GM15510 (cell line): ENCODE data around the gene OR52L1.

Experiments
- POLR2A ChIP-seq: IDR thresholded peaks from 3 replicates; pipeline ENCODE4 v1.6.1; 2011; ENCODE audit warnings: borderline replicate concordance; ENCODE audit not compliant: insufficient read length; ENCODE audit errors: extremely low read depth

OR52L1 gene

DNA sequence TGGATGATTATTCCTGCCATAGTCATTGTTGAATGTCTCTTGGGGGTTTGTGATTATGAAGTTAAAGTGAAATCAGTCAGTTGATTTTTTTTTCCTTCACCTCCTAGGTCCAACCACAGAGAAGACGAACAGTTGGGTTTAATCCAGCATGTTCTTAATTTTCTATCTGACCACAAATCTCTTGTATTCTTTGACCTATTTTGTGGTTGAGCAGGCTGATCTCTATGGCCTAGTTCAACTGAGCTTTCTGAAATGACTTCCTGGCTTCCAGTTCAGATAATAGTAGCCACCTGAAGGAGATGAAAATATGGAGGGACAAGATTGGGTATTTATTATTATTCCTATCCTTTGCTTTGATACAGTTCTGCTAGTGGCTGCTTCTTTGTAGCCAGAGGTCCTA, 13.3 kb downstream of the OR52L1 start:
- TF ChIP-seq POLR2A, result no peak

DNA sequence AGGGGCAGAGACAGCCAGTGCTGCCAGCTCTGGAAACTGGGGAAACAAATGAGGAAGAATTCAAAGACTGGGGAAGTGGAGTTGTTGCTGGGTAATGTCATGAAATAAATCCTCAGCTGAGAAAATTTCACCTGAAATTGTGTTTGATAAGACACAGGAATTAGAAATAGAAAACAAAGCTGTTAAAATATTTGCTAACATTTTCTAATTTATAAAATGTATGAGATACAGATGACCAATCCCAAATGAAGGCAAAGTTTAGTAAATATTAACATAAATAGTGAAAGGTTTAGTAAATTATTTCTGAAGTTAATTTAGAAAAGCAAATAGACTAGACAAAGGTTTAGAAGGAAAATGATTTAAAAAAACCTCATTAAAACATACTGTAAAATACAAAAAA, 18.4 kb downstream of the OR52L1 start, which contains the start of gene OR56A5:
OR56A5 (minus strand) TSS at position 101 of the 400 bp plus-strand sequence; CDS start at position 101, 0 bp downstream.
- no peak for TF ChIP-seq POLR2A

DNA sequence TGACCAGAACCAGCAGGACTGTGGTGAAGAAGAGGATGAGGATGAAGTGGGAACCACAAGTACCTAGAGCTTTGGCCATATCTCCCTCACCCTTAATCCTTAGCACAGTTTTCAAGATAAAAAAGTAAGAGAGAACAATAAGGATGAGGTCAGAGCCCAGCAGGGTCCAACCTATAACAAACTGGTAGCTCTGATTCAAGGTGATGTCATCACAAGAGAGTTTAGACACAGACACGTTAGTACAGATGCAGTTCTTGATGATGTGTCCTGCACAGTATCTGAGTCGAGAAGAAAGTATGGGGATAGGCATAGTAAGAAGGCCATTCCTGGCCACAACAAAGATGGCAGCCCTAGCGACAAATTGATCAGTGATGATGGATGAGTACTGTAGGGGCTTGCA, 19.1 kb downstream of the OR52L1 start:
- no peak for TF ChIP-seq POLR2A

DNA sequence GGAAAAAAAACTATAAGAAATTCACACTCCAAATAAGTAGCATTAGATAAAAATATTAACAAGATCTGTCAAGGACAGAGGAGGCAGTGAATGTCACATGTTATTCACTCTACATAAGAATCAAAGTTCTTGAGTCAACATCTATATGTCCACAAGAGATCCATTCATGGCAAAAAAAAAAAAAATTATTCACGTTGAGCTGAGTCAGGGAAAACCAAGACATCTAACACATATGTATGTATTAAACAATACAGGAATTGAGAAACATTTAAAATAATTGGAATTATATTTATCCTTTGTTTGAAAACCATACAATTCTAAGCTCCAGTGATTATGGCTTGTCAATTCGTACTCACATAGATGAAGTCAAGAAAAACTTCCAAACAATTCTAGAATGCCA, 19.8 kb downstream of the OR52L1 start:
- TF ChIP-seq POLR2A, result no peak

DNA sequence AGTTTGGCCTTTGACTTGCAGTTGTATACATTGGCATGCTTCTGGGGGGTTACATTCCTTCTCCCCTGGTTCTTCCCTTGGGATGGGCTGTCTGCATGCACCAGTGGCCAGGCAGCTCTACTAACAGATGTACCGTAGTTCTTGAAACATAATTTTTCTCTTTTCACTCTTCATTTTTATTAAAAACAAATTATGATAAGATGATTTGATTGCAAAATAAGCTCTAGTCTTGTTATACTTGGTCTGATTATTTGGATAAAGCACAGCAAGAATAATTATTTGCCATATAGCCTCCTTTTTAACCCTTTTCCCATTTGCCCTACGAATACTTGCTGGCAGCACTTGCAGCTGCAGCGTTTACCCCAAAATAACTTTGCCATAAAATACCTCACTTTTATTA, 31.2 kb downstream of the OR52L1 start:
- TF ChIP-seq POLR2A, result no peak

DNA sequence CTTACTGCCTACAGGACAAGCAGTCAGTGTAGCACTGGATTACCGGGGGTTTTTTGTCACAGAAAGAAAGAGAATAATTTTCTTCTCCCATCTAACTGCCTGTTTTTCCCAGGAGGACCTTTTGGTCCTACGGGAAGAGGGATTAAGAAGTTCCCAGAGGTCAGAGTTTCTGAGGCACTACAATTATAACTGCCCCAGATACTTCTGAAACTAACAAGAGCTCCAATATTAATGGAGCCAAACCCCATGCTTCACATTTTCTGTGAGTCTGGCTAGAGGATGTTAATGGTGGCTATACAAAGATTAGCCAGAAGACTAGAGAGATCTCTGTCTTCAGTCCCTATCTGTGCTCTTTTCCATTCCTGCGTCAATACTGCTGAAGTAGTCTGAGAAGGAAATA, 44.8 kb downstream of the OR52L1 start, which contains the start of gene OR56A3:
OR56A3 (plus strand) TSS at position 301 of the 400 bp plus-strand sequence. CDS start 5,096 bp downstream, outside the sequence.
- TF ChIP-seq POLR2A, result no peak

DNA sequence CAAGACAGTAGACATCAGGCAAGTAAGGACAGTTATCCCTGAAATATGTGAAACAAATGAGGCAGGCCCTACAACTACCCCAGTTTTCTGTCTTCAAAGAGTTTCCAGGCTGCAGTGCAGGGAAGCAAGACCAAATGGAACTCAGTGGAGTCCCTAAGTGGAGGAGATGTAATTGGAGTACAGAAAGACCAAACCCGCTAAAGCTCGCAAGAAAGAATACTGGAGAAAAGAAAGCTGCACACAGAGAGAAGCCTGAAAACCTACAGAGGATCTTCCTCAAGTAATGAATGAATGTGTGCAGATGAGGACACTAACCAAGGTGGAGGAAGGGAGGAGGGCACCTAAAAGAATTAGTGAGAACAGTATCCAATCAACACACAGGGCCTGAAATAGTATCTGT, 46.0 kb downstream of the OR52L1 start:
- TF ChIP-seq POLR2A, result no peak

DNA sequence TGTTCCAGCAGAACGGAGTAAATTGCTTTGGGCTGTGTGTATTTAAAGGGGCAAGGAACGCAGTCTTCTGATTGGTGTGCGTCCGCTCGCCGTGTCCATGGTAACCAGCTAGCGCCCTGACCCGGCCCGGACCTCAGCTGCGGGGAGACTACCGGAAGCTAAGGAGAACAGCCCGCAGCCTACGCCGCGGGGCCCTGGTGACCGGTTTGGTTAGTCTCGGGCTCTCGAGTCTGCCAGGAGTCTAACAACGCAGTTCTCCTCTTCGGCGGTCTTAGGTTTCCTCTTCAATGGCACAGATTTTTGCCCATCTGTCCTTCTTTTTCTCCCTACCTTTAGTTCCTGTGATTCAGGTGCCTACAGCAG, 48.2 kb downstream of the OR52L1 start:
- no peak for TF ChIP-seq POLR2A

DNA sequence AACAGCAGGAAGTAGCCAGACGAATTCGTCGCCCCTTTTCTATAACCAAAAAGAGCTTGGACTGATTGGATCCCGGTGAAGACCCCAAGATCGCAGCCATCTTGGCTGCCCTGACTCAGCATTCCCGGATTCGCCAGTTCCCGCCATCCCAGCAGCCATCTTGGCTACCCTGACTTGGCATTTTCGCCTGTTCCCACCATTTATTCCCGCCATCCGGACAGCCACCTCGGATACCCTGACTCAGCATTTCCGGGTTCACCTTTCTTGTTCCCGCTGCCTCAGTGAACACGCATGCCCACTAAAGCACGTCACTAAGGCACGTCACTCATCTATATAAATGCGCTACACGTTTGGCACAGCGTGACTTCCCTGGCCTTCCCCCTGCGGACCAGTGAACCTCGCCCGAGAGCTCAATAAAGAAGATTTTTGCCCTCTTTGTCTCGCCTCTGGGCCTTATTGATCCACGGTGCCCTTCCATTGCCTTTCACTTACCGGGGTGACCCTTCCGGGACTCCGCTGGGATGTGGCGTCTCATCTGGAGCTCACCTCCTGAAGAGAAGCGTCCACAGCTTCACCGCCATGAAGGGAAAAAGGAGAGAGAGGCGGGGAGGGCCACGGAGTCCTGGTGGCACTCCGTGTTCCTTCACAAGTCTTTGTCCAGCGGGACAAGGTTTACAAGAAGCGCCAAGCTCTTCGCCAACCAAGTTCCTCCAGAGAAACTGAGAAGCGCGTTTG, 48.8 kb downstream of the OR52L1 start:
- TF ChIP-seq POLR2A, result no peak
